Measurements from ENCODE around the gene COL11A1.
"Not testable (repeated sequence)": the region's sequence is repeated elsewhere in the genome, so short reads cannot be mapped to it uniquely, and the experiment has no call there.

COL11A1 gene

GRCh38 chr1:103089221-103089620, 19.1 kb downstream of the COL11A1 start:
- Histone ChIP-seq H3K4me1 (no peaks in the 10 kb centered on the region), H3K9me3 (no peaks in the 10 kb centered on the region), H3K27me3 (no peaks in the 10 kb centered on the region), H3K4me2 (no peak overlapping the region), H3K4me3 (no peak overlapping the region), H3K27ac (no peak overlapping the region), H4K20me1 (no peaks in the 10 kb centered on the region), H3K9ac (no peak overlapping the region), H3K36me3 (no peaks in the 10 kb centered on the region)
- no peak for TF ChIP-seq Cebpa-rat (IDR thresholded peaks at IDR 0.05)

GRCh38 chr1:103087256-103087655, 21.1 kb downstream of the COL11A1 start:
- Histone ChIP-seq H3K27me3 (no peaks in the 10 kb centered on the region), H4K20me1 (no peaks in the 10 kb centered on the region), H3K9me3 (no peaks in the 10 kb centered on the region), H3K4me2 (no peak overlapping the region), H3K9ac (no peak overlapping the region), H3K27ac (no peak overlapping the region), H3K4me1 (no peaks in the 10 kb centered on the region), H3K36me3 (no peaks in the 10 kb centered on the region), H3K4me3 (no peak overlapping the region)
- no peak for TF ChIP-seq Cebpa-rat (IDR thresholded peaks at IDR 0.05)

GRCh38 chr1:103084181-103084580, 24.1 kb downstream of the COL11A1 start:
- TF ChIP-seq Cebpa-rat (IDR thresholded peaks at IDR 0.05) = no peak

GRCh38 chr1:103075316-103076000, 32.9 kb downstream of the COL11A1 start:
- Histone ChIP-seq H3K4me3 (no peak overlapping the region), H3K27ac (no peak overlapping the region), H3K36me3 (no peaks in the 10 kb centered on the region), H3K27me3 (no peaks in the 10 kb centered on the region), H4K20me1 (no peaks in the 10 kb centered on the region), H3K4me2 (no peak overlapping the region), H3K4me1 (no peaks in the 10 kb centered on the region), H3K9ac (no peak overlapping the region), H3K9me3 (no peaks in the 10 kb centered on the region)
- no peak for TF ChIP-seq Cebpa-rat (IDR thresholded peaks at IDR 0.05)

More at GRCh38 chr1:103084181-103084580, 24.1 kb downstream of the COL11A1 start:
- Histone ChIP-seq H3K9me3 (no peaks in the 10 kb centered on the region), H3K9ac (no peak overlapping the region), H3K4me3 (no peak overlapping the region), H3K4me1 (no peaks in the 10 kb centered on the region), H3K36me3 (no peaks in the 10 kb centered on the region), H4K20me1 (no peaks in the 10 kb centered on the region), H3K4me2 (no peak overlapping the region), H3K27me3 (no peaks in the 10 kb centered on the region), H3K27ac (no peak overlapping the region)

GRCh38 chr1:103074224-103074623, 34.1 kb downstream of the COL11A1 start:
- Histone ChIP-seq H3K4me1 (no peaks in the 10 kb centered on the region), H3K9ac (no peak overlapping the region), H4K20me1 (no peaks in the 10 kb centered on the region), H3K9me3 (no peaks in the 10 kb centered on the region), H3K4me2 (no peak overlapping the region), H3K36me3 (no peaks in the 10 kb centered on the region), H3K27ac (no peak overlapping the region), H3K27me3 (no peaks in the 10 kb centered on the region), H3K4me3 (no peak overlapping the region)
- TF ChIP-seq Cebpa-rat (IDR thresholded peaks at IDR 0.05) = no peak

GRCh38 chr1:103069201-103069600, 39.1 kb downstream of the COL11A1 start:
- no peak overlapping the region for H3K4me2 ChIP-seq
- no peaks in the 10 kb centered on the region for H3K27me3 ChIP-seq
- no peak for TF ChIP-seq Cebpa-rat (IDR thresholded peaks at IDR 0.05)
- no peak overlapping the region for H3K9ac ChIP-seq
- H3K9me3 ChIP-seq = no peaks in the 10 kb centered on the region
- no peak overlapping the region for H3K27ac ChIP-seq
- no peak overlapping the region for H3K4me3 ChIP-seq
- no peaks in the 10 kb centered on the region for H4K20me1 ChIP-seq
- H3K4me1 ChIP-seq = no peaks in the 10 kb centered on the region
- no peaks in the 10 kb centered on the region for H3K36me3 ChIP-seq

GRCh38 chr1:103063921-103064320, 44.4 kb downstream of the COL11A1 start:
- Histone ChIP-seq H3K27me3 (no peaks in the 10 kb centered on the region), H3K4me1 (no peaks in the 10 kb centered on the region), H3K36me3 (no peaks in the 10 kb centered on the region), H3K9ac (no peak overlapping the region), H3K4me3 (no peak overlapping the region), H3K9me3 (no peaks in the 10 kb centered on the region), H3K27ac (no peak overlapping the region), H3K4me2 (no peak overlapping the region), H4K20me1 (no peaks in the 10 kb centered on the region)
- no peak for TF ChIP-seq Cebpa-rat (IDR thresholded peaks at IDR 0.05)

GRCh38 chr1:103058391-103058790, 49.9 kb downstream of the COL11A1 start:
- Histone ChIP-seq H4K20me1 (no peaks in the 10 kb centered on the region), H3K36me3 (no peaks in the 10 kb centered on the region), H3K4me2 (no peak overlapping the region), H3K4me1 (no peaks in the 10 kb centered on the region), H3K27me3 (no peaks in the 10 kb centered on the region), H3K27ac (no peak overlapping the region), H3K4me3 (no peak overlapping the region), H3K9me3 (no peaks in the 10 kb centered on the region), H3K9ac (no peak overlapping the region)
- no peak for TF ChIP-seq Cebpa-rat (IDR thresholded peaks at IDR 0.05)

GRCh38 chr1:103056423-103056822, 51.9 kb downstream of the COL11A1 start:
- TF ChIP-seq Cebpa-rat (IDR thresholded peaks at IDR 0.05) = no peak
- Histone ChIP-seq H4K20me1 (no peaks in the 10 kb centered on the region), H3K27ac (no peak overlapping the region), H3K4me1 (no peaks in the 10 kb centered on the region), H3K9ac (no peak overlapping the region), H3K27me3 (no peaks in the 10 kb centered on the region), H3K4me3 (no peak overlapping the region), H3K4me2 (no peak overlapping the region), H3K36me3 (no peaks in the 10 kb centered on the region), H3K9me3 (no peaks in the 10 kb centered on the region)

GRCh38 chr1:103028110-103028509, 80.2 kb downstream of the COL11A1 start:
- not testable (repeated sequence) for H3K4me1 ChIP-seq, H3K9me3 ChIP-seq, H3K27ac ChIP-seq, H3K4me2 ChIP-seq, H4K20me1 ChIP-seq, H3K27me3 ChIP-seq, H3K9ac ChIP-seq, H3K4me3 ChIP-seq, H3K36me3 ChIP-seq
